CD4-positive, alpha-beta T cell treated with Interleukin-2 at 100 ng/mL for 4 hours (primary cell): ENCODE measurements around the gene CREBRF.
"Not testable (repeated sequence)": the region's sequence is repeated elsewhere in the genome, so short reads cannot be mapped to it uniquely, and the experiment has no call there.

Source experiments
- DNase-seq: peaks from one replicate; pipeline ENCODE4 v3.0.0-alpha.2; 2020; ENCODE audit warnings: low spot score

CREBRF gene

GRCh38 chr5:173035904-173036707 lies 20.0 kb upstream of the CREBRF start:
- DNase-seq: no peak

DNA sequence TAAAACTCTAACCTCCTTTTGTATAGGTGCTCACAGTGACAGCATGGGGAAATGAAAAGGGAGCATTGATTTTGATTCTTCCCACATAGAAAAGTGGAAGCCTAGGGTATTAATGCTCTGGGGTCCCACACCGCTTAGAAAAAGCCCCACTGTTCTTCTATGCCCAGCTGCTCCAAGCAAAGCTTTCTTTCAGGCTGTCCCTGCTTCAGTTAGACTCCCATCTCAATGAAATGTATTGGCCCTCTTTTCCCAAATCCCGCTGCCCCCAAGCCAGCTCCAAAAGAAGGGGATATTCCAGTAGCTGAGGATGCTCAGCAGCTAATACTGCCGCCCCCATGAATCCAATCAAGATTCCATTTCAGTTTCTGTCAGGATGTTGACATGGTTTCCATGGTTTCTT lies 17.0 kb upstream of the CREBRF start:
- DNase-seq: no peak

GRCh38 chr5:173039964-173040363 lies 16.2 kb upstream of the CREBRF start:
- DNase-seq: no peak

DNA sequence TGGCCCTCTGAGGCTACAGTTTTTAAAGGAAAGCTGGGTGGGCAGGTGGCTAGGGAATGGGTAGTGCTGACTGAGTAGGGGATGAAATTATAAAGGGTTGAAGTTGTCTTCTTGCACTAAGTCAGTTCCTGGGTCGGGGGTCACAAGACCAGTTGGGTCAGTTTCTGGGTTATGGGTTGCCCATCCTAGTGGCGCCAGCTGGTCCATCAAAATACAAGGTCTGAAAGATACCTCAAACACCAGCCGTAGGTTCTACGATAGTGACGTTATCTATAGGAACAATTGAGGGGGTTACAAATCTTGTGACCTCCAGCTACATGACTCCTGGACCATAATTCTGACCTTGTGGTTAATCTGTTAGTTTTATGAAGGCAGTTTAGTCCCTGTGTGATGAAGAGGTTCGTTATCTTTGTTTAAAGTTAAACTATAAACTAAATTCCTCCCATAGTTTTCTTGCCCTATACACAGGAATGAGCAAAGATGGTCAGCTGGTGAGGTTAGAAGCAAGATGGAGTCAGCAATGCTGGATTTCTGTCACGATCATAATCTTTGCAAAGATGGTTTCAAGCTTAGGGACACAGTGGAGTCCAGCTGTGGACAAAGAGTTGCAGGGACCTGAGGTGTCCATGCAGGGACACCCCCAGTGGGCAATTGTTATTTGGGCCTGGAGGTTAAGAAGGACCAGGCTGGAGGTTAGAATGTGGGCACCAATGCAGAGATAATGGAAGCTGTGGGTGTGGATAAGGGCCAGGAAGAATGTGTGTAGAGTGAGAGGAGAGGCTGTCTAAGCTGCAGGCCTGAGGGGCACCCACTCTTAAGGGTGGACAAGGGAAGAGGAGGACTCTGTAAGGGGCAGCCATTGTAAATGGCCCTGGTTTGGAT lies 14.0 kb upstream of the CREBRF start:
- no peak for DNase-seq

GRCh38 chr5:173042763-173043107 lies 13.4 kb upstream of the CREBRF start:
- DNase-seq: no peak

GRCh38 chr5:173045474-173045873 lies 10.7 kb upstream of the CREBRF start:
- DNase-seq: no peak

GRCh38 chr5:173047096-173047837 lies 8.9 kb upstream of the CREBRF start:
- not testable (repeated sequence) for DNase-seq

DNA sequence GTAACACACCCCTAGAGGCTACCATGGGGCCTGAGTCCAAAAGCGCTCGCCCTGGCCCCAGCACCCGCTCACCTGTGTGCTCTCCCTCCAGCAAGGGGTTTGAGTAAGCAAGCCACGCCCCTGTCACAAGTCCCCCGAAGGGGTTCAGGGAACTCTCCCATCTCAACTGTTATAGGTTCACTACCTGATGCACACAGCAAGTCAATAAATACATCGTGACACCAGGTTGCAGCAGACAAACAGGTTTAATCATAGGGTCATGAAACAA lies 8.4 kb upstream of the CREBRF start:
- no peak for DNase-seq

- no peak for DNase-seq
These were observed 5.4 kb upstream of the CREBRF start for GRCh38 chr5:173050791-173051190.

GRCh38 chr5:173051746-173052145 lies 4.4 kb upstream of the CREBRF start:
- no peak for DNase-seq

- no peak for DNase-seq
These were observed 3.1 kb upstream of the CREBRF start for GRCh38 chr5:173053041-173053440.

GRCh38 chr5:173055042-173055721 lies 970 bp upstream of the CREBRF start:
- no peak for DNase-seq

DNA sequence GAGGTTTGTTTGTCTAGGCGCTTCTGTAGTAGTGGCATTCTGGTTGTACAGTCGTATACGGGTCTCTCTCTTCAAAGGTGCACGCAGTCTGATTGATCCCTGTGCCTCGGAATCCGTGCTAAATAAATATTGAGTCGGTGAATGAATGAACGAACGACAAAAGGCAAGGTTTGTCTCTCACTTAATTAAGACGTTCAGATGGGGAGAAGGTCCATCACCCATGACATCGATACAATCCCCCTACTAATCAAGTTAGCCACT lies 500 bp upstream of the CREBRF start:
- no peak for DNase-seq

GRCh38 chr5:173056783-173057061 lies 570 bp downstream of the CREBRF start:
- no peak for DNase-seq

DNA sequence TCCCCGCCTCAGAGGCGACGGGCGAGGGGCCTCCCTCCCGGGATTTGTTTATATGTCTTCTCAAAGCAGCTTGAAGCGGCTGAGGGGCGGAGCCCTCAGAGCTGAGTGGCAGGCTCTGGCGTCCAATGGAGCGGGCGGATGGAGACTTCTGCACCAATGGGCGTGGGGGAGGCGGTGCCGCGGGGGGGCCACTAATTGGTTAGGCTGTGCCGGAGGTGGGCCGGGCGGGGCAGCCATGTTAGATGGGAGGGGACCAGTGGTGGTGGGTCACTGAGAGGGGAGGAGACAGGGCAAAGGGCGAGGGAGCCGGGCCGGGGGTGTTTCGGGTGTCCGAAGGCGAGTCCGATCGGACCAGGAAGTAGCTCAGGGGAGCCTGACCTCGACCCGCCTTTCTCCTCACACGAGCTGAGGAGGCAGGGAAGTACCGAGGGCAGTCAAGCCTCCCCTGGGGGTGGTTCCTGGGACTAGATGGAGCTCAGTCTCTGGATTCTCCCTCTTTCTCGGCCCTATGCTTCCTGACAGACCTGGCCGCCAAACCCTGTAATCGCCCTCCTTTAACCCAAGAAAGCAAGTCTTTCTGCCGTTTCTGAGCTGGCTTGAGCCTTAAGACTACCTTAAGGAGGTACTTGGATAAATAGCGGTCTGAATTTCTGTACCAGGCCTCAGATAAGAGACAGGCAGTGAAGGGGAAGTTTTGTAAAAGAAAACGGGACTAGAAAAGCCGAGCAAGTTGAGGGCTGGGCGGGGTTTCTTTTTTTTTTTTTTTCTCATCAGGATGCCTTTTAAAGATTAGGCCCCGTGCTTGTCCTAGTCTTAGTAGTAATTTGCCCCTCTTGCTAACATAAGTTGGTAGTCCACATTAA lies 1.1 kb downstream of the CREBRF start:
- DNase-seq: peak; percentile 98

DNA sequence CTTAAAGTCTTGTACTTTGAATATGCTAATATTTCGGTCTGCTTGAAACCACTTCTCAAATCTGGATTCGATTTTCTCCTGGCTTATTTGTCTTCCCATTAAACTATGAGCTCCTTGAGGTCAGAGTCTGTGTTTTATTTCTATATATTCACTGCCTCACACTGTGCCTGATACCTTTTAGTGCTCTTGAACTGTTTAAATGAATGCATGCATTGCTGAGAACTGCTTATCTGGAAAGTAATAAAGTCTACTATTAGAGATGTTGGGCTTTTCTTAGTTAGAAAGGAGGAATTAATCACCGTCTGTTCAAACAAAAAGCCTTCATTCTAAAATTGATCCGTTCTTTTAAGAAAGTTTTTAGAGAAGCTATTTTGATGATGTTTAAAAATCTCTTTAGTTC lies 6.0 kb downstream of the CREBRF start:
- no peak for DNase-seq

DNA sequence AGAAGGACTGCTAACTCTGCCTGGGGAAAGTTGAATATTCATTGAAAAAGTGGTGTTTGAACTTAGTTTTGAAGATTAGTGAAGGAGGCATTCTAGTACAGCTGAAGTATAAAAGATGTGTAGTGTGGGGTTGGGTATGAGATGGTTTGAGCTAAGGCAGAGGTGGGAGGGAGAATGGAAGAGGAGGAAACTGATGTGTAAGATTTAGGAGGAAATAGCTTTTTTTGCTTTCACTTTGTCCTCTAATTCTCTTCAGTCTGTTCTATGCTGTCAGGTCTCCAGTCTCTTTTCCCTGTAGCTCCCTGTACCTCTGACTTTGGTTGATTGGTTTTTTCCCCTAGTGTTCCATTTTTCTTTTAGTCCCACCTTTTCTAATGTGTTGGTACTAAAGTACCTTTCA lies 9.0 kb downstream of the CREBRF start:
- no peak for DNase-seq

- DNase-seq: no peak
These were observed 13.5 kb downstream of the CREBRF start for GRCh38 chr5:173069671-173070070.

GRCh38 chr5:173075137-173075843 lies 19.1 kb downstream of the CREBRF start:
- no peak for DNase-seq

DNA sequence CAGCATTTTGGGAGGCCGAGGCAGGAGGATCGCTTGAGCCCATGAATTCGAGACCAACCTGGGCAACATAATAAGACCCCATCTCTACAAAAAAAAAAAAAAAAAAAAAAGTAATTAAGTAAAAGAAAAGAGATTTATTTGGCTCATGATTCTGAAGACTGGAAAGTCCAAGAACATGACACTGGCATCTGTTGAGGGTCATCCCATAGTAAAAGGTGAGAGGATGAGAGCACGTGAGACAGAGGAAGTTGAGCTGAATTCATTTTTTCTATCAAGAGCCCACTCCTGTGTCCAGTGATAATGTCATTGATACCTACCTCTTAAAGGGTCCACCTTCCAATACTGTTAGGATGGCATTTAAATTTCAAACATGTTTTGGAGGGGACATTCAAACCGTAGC lies 19.8 kb downstream of the CREBRF start:
- DNase-seq: no peak

GRCh38 chr5:173076471-173076870 lies 20.3 kb downstream of the CREBRF start:
- not testable (repeated sequence) for DNase-seq
